ENCODE data around the gene CAGE1. TPM values are rescaled to one million over a fixed set of nuclear protein-coding genes. Genes with fewer than 3 reads are reported as not detected.
"Not testable (repeated sequence)": the region's sequence is repeated elsewhere in the genome, so short reads cannot be mapped to it uniquely, and the experiment has no call there.

Gene CAGE1
- total RNA-seq, 1 donor from 2014 or later = not detected

GRCh38 chr6:7343546-7344475 is 45.7 kb downstream of the CAGE1 start:
- H3K9me3 ChIP-seq = no peaks in the 10 kb centered on the region
- intact Hi-C loops (cut with DNase I) = no loop called here
- no peaks in the 10 kb centered on the region for H3K36me3 ChIP-seq
- no peaks in the 10 kb centered on the region for H3K27me3 ChIP-seq
- H3K4me3 ChIP-seq = no peak overlapping the region
- DNase-seq (ENCODE audit: extremely low spot score in 2 of 2) = no peak
- no peak for TF ChIP-seq POLR2A (IDR thresholded peaks at IDR 0.05)
- no peak for TF ChIP-seq CTCF (IDR thresholded peaks at IDR 0.05)
- TF ChIP-seq POLR2AphosphoS5 (IDR thresholded peaks at IDR 0.05; ENCODE audit: insufficient read depth in 1 of 2, low read depth in 1 of 2) = no peak
- H3K27ac ChIP-seq = no peak overlapping the region
- H3K4me1 ChIP-seq = no peaks in the 10 kb centered on the region

- H3K27ac ChIP-seq = no peak overlapping the region
- no peaks in the 10 kb centered on the region for H3K9me3 ChIP-seq
- H3K36me3 ChIP-seq = no peaks in the 10 kb centered on the region
- H3K27me3 ChIP-seq = no peaks in the 10 kb centered on the region
- intact Hi-C loops (cut with DNase I) = no loop called here
- H3K4me1 ChIP-seq = no peaks in the 10 kb centered on the region
- H3K4me3 ChIP-seq = no peak overlapping the region
- TF ChIP-seq CTCF (IDR thresholded peaks at IDR 0.05) (no peak), POLR2AphosphoS5 (IDR thresholded peaks at IDR 0.05; ENCODE audit: insufficient read depth in 1 of 2, low read depth in 1 of 2) (no peak), POLR2A (IDR thresholded peaks at IDR 0.05) (no peak)
- DNase-seq (ENCODE audit: extremely low spot score in 2 of 2) = no peak
These were observed 47.4 kb downstream of the CAGE1 start for GRCh38 chr6:7341989-7342742.

GRCh38 chr6:7341271-7341670 is 48.3 kb downstream of the CAGE1 start:
- Histone ChIP-seq H3K27ac (no peak overlapping the region), H3K4me1 (no peaks in the 10 kb centered on the region), H3K4me3 (no peak overlapping the region), H3K27me3 (no peaks in the 10 kb centered on the region), H3K36me3 (no peaks in the 10 kb centered on the region), H3K9me3 (no peaks in the 10 kb centered on the region)
- intact Hi-C loops (cut with DNase I) = no loop called here
- TF ChIP-seq CTCF (IDR thresholded peaks at IDR 0.05) (no peak), POLR2A (IDR thresholded peaks at IDR 0.05) (no peak), POLR2AphosphoS5 (IDR thresholded peaks at IDR 0.05; ENCODE audit: insufficient read depth in 1 of 2, low read depth in 1 of 2) (no peak)
- DNase-seq (ENCODE audit: extremely low spot score in 2 of 2) = no peak

- not testable (repeated sequence) for H3K36me3 ChIP-seq, H3K27me3 ChIP-seq, H3K4me1 ChIP-seq
These were observed 50.4 kb downstream of the CAGE1 start for GRCh38 chr6:7339007-7339732.

GRCh38 chr6:7338031-7338430 is 51.5 kb downstream of the CAGE1 start:
- intact Hi-C loops (cut with DNase I) = no loop called here
- TF ChIP-seq POLR2A (IDR thresholded peaks at IDR 0.05) (no peak), POLR2AphosphoS5 (IDR thresholded peaks at IDR 0.05; ENCODE audit: insufficient read depth in 1 of 2, low read depth in 1 of 2) (no peak), CTCF (IDR thresholded peaks at IDR 0.05) (no peak)
- no peak overlapping the region for H3K4me3 ChIP-seq

More at GRCh38 chr6:7339007-7339732, 50.4 kb downstream of the CAGE1 start:
- H3K9me3 ChIP-seq; intact Hi-C loops (cut with DNase I); H3K4me3 ChIP-seq; DNase-seq (ENCODE audit: extremely low spot score in 2 of 2); H3K27ac ChIP-seq: not testable (repeated sequence)

More at GRCh38 chr6:7338031-7338430, 51.5 kb downstream of the CAGE1 start:
- H3K4me1 ChIP-seq = no peaks in the 10 kb centered on the region
- H3K27me3 ChIP-seq = no peaks in the 10 kb centered on the region
- no peaks in the 10 kb centered on the region for H3K36me3 ChIP-seq
- no peaks in the 10 kb centered on the region for H3K9me3 ChIP-seq
- DNase-seq (ENCODE audit: extremely low spot score in 2 of 2) = no peak
- H3K27ac ChIP-seq = no peak overlapping the region
